Psoas muscle (tissue), 8 donors: ENCODE measurements around the gene TMEM255B. TPM values are rescaled to one million over a fixed set of nuclear protein-coding genes. Genes with fewer than 3 reads are reported as not detected.

Experiments
- ATAC-seq, 4 donors: fragments of 200-7000 bp; cut with Tn5 transposase; one replicate each; pipeline ENCODE4 v1.9.1; 2020; ENCODE audit warnings: moderate library complexity in 3 of 4, mild to moderate bottlenecking in 2 of 4
- DNase-seq, 2 donors: peaks; one replicate each; pipeline ENCODE4 v3.0.0-alpha.2; 2020
- H3K27ac ChIP-seq: fragments of 200-600 bp; one replicate; pipeline ENCODE4 v1.8.0; 2022
- H3K27me3 ChIP-seq, 3 donors: fragments of 200-600 bp in 1 of 3; one replicate each; pipeline versions ENCODE4 v1.6.1 to v1.8.0; 2013 to 2022; ENCODE audit warnings: low read length in 2 of 3, mild to moderate bottlenecking in 2 of 3, moderate library complexity in 1 of 3; ENCODE audit not compliant: insufficient read depth in 3 of 3
- H3K36me3 ChIP-seq, 2 donors: fragments of 200-600 bp in 1 of 2; one replicate each; pipeline versions ENCODE4 v1.6.1 to v1.8.0; 2013 to 2022; ENCODE audit warnings: low read depth in 1 of 2, mild to moderate bottlenecking in 1 of 2, moderate library complexity in 1 of 2; ENCODE audit not compliant: insufficient read depth in 1 of 2
- H3K4me1 ChIP-seq: fragments of 200-600 bp; one replicate; pipeline ENCODE4 v1.8.0; 2022
- H3K4me3 ChIP-seq: fragments of 200-600 bp; one replicate; pipeline ENCODE4 v1.8.0; 2022; ENCODE audit warnings: mild to moderate bottlenecking
- H3K9me3 ChIP-seq: fragments of 200-600 bp; one replicate; pipeline ENCODE4 v1.8.0; 2022
- CTCF ChIP-seq: fragments of 200-600 bp; IDR thresholded peaks from one replicate; pipeline ENCODE4 v1.8.0; 2022; ENCODE audit warnings: antibody characterized with exemption
- WGBS, 3 donors: extraction: QIAGEN DNeasy Blood & Tissue Kit; methylation state at CpG; one replicate each; pipeline versions ENCODE4 v1.1.6 to v1.1.7; 2013; 5-methylcytosine and 5-hydroxymethylcytosine counted together
- intact Hi-C, 2 donors: fragments of 100-400 bp; cut with DNase I; formaldehyde crosslinking; loops; one replicate each; pipeline versions ENCODE4 v1.11.0 to v1.14.2; 2022
- polyA plus RNA-seq, 3 donors: library from polyadenylated mRNA; stranded (reverse); fragments of 200-250 nt; gene quantifications; one replicate each; pipeline ENCODE4 v1.2.3, GENCODE V29; 2013
- total RNA-seq, 4 donors: library from RNA; stranded (reverse); fragmentation: NEBNext Ultra II Directional in 2 of 4; extraction: Animal tissue kit (Norgen Biotek cat#: 25700) in 2 of 4; gene quantifications; one replicate each; pipeline versions ENCODE4 v1.2.1 to v1.2.4, GENCODE V29; 2021 to 2023
- donor health status: healthy with polysubstance abuse.
- donor health status: DM: no; HTN: no; CAD: no; lungs with moderate emphysema.
- donor health status: Bipolar disorder and iron deficiency.
- donor health status: healthy.
- donor health status: DM: yes; HTN: yes; CAD: no.
- donor health status: DM: no; HTN: no; CAD: no.
- donor health status: DM: no; HTN: no; CAD: no.
- donor health status: DM: yes; HTN: yes; CAD: no.

The TMEM255B gene
- total and polyA plus RNA-seq, 7 donors = 0.45 to 5.1 (median 2.1) TPM

DNA sequence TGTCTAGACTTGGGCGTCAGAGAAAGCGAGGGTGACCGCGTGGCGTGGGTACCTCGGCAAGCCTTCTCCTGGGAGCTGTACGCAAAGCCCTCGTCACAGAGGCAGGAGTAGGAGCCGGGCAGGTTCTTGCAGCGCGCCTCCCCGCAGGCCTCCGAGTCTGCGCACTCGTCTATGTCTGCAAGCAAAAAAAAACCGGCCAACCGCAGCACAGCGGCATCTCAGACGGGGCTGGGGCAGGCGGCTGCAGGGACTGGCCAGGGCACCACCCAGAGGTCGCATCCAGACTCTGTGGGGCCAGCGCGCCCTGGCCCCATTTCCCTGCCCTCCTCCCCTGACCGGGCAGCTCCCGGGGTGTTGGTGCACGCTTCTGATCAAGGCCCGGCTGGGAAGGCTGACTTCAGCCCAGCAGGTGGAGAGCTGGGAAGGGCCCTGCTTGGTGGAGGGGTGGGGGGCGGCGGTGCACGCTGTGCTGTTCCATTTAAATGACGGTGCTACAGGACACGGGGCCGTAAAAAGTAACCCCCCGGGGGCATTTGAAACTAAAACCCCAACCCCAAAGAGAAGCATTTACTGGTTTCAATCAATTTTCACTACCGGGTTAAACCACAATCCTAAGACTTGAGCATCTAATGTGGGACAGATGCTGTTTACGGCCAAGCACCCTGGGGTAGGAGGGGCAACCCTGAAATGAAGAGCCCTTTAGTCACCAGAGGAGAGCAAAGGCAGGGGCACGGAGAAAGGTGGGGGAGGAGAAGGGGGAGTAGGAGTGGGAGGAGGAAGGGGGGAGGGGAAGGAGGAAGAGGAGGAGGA lies 76.6 kb downstream of the TMEM255B start:
- WGBS, 3 donors = 86 to 89% (median 88%) methylated on average over 35 to 37 of the region's 37 CpGs
- Histone ChIP-seq H3K4me3 (no peak overlapping the region), H3K4me1 (peaks cover 34% of the 10 kb centered on the region), H3K36me3 (peaks cover 2 to 45% of the 10 kb centered on the region in 2 donors), H3K27ac (peak overlapping the region; percentile 4), H3K27me3 (no peaks in the 10 kb centered on the region), H3K9me3 (no peaks in the 10 kb centered on the region)
- intact Hi-C loops = loop anchor here in 1 of 2 donors (2.0 kb wide), 1 partner anchor 27 kb away; no protein-coding TSS in a partner anchor
- TF ChIP-seq CTCF = no peak
- no peak for ATAC-seq
- peak; percentile 15 to 51 for DNase-seq

- ATAC-seq = peak; percentile 48 to 81 (median 73)
- peak overlapping the region; percentile 3 for H3K4me3 ChIP-seq
These were observed 77.9 kb downstream of the TMEM255B start for GRCh38 chr13:113836768-113837559.

GRCh38 chr13:113837560-113838355 lies 78.7 kb downstream of the TMEM255B start:
- no peaks in the 10 kb centered on the region for H3K27me3 ChIP-seq
- intact Hi-C loops = loop anchor here in 1 of 2 donors (2.0 kb wide), 2 partner anchors 17 to 25 kb away; no protein-coding TSS in a partner anchor
- peak overlapping the region; percentile 88 for H3K27ac ChIP-seq
- H3K4me1 ChIP-seq = peaks cover 36% of the 10 kb centered on the region
- peaks cover 2 to 34% of the 10 kb centered on the region in 2 donors for H3K36me3 ChIP-seq
- 4 to 12% (median 11%) methylated on average over 16 of the region's 16 CpGs for WGBS, 3 donors
- peak; percentile 94 to 98 (median 96) for ATAC-seq
- peak overlapping the region; percentile 33 for H3K4me3 ChIP-seq
- DNase-seq = peak; percentile 96 to 99
- no peak for TF ChIP-seq CTCF
- no peaks in the 10 kb centered on the region for H3K9me3 ChIP-seq

More at GRCh38 chr13:113836768-113837559, 77.9 kb downstream of the TMEM255B start:
- Histone ChIP-seq H3K27ac (peak overlapping the region; percentile 88), H3K9me3 (no peaks in the 10 kb centered on the region), H3K4me1 (peaks cover 40% of the 10 kb centered on the region), H3K36me3 (peaks cover 2 to 40% of the 10 kb centered on the region in 2 donors), H3K27me3 (no peaks in the 10 kb centered on the region)
- WGBS, 3 donors = 16 to 29% (median 17%) methylated on average over 18 to 19 of the region's 19 CpGs
- intact Hi-C loops = loop anchor here in 1 of 2 donors (2.0 kb wide), 1 partner anchor 26 kb away; no protein-coding TSS in a partner anchor
- DNase-seq = peak; percentile 58 to 79
- no peak for TF ChIP-seq CTCF

- no peak for TF ChIP-seq CTCF
- WGBS, 3 donors = 32 to 59% (median 49%) methylated on average over 7 to 8 of the region's 8 CpGs
- Histone ChIP-seq H3K36me3 (peaks cover 2 to 35% of the 10 kb centered on the region in 2 donors), H3K27ac (peak overlapping the region; percentile 52), H3K9me3 (no peaks in the 10 kb centered on the region), H3K27me3 (no peaks in the 10 kb centered on the region), H3K4me3 (peak overlapping the region; percentile 43), H3K4me1 (peaks cover 36% of the 10 kb centered on the region)
- intact Hi-C loops = loop anchor here in 1 of 2 donors (2.0 kb wide), 1 partner anchor 16 kb away; no protein-coding TSS in a partner anchor
- ATAC-seq = peak in 2 of 4 donors; percentile 13 to 18
- DNase-seq = peak; percentile 18 to 58
These were observed 79.7 kb downstream of the TMEM255B start for GRCh38 chr13:113838711-113839201.
